Tibial nerve (tissue), 4 donors: ENCODE results near the gene UGT1A4.

Experiments
- CTCF ChIP-seq, 5 experiments: fragments of 200-600 bp in 3 of 5; fragments of 450-650 bp in 2 of 5; sonication (generic) in 3 of 5; IDR thresholded peaks; one replicate each; pipeline ENCODE4 v1.5.1; 2016 to 2019; ENCODE audit warnings: antibody characterized with exemption in 5 of 5, mild to moderate bottlenecking in 3 of 5, moderate library complexity in 2 of 5
- EP300 ChIP-seq, 2 donors: sonication (generic); formaldehyde crosslinking; IDR thresholded peaks; one replicate each; pipeline ENCODE4 v1.6.1; 2017; ENCODE audit warnings: antibody characterized with exemption in 2 of 2, mild to moderate bottlenecking in 1 of 2
- POLR2A ChIP-seq, 2 donors: fragments of 450-650 bp; IDR thresholded peaks; one replicate each; pipeline ENCODE4 v1.6.1; 2017; ENCODE audit warnings: antibody characterized with exemption in 2 of 2, mild to moderate bottlenecking in 2 of 2, moderate library complexity in 2 of 2

GRCh38 chr2:233698740-233699139 is 19.8 kb upstream of the UGT1A4 start:
- TF ChIP-seq POLR2A (IDR thresholded peaks at IDR 0.05) (no peak), CTCF (IDR thresholded peaks at IDR 0.05) (no peak), EP300 (IDR thresholded peaks at IDR 0.05) (no peak)
